Glomerular endothelial cell (primary cell): ENCODE measurements around the gene GRIA4. TPM values are rescaled to one million over a fixed set of nuclear protein-coding genes. Genes with fewer than 3 reads are reported as not detected.
"Not testable (repeated sequence)": the region's sequence is repeated elsewhere in the genome, so short reads cannot be mapped to it uniquely, and the experiment has no call there.

Source experiments
- DNase-seq: peaks from one replicate; pipeline ENCODE4 v3.0.0-alpha.2; 2011; ENCODE audit warnings: low read depth, low spot score; ENCODE audit errors: extremely low read depth
- total RNA-seq: library from RNA; depleted of rRNA; stranded (reverse); fragments of >200 nt; gene quantifications from 2 replicates; pipeline ENCODE4 v1.2.3, GENCODE V29; 2015

GRIA4 gene
- total RNA-seq, 1 donor from 2014 or later, result not detected

DNA sequence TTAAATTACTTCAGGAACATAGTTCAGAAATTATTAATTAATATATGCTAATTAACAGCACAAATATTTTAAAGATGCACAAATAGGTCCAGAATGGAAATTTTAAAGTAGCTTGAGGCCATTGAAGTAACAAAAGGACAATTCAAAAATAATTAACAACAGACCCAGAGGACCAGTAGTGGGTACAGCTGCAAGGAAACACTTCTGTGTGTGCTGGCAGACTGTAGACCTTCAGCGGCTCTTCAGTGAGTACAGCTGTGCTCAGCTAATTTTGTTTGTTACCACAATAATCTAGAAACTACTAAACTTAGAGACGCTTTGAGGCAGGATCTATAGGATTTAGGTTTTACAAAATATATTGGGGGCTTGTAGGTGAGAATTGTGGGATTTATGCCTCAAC, 103.8 kb downstream of the GRIA4 start:
- DNase-seq, result no peak

DNA sequence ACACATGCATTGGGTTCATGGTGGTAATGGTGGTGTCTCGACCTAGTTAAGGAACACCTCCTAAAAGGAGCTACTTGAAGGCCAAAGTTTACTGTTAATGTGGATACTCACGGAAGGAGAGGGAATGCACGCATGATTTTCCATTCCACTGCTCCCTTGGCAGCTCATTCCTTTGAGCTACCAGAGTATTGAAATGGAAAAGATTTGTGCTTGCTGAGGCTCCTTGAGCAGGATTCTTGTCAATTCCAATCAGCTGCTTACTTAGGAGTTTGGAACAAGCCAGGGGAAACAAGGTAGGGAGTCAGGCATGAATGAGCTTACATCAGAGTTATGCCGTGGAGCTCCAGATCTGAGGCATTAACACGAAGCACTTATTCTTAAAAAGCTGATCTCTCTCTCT, 108.8 kb downstream of the GRIA4 start:
- no peak for DNase-seq

DNA sequence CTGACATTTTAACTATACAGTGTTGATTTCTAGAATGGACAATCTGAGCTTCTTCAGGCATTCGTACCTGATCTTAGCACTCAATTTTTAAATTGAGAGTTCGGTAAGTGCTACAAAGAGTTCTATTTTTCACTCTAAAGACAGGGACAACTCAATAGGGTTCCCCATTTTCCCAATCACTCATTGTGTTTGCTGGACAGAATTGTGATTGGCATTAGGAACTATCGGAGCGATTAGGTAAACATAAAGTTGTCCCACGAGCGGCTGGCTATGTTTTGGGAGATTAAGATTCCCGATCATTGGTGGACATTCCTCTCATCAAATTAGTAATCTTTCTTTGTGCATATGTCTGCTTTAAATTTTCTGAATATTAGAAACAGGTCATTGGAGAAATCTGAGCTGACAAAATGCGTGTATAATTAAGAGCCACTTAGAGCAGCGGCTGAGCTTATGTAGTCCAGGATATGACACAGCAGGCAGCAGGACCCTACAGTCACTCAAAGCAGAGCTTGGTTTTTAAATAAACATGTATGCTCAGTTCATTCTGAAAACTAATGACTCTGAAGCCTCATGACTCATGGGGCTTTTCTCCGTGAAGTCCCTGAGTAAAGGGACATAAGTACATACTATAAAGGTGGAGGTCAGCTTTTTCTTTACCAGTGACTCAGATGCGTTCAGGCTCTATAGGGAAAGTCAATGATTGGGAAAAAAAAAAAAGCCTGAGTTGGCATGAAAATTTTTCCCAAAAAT, 109.4 kb downstream of the GRIA4 start:
- DNase-seq, result peak; percentile 48

DNA sequence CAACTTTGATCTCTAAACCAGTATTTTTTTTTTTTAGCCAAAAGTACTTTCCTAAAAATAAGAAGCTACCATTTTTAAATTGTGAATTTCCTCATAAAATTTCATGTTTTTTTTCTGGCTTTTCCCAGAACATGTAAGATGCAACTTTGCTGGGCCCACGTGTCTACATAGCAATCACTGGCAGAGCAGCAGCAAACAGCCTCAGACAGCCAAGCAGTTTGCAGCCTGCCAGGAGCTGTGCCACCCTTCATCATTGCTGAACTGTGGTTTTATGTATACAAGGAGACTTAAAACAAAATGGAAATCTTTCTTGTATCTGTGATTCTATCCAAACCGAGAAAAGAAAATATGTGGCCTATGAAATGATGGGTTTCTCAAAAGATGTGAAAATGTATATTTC, 110.2 kb downstream of the GRIA4 start:
- DNase-seq, result no peak

DNA sequence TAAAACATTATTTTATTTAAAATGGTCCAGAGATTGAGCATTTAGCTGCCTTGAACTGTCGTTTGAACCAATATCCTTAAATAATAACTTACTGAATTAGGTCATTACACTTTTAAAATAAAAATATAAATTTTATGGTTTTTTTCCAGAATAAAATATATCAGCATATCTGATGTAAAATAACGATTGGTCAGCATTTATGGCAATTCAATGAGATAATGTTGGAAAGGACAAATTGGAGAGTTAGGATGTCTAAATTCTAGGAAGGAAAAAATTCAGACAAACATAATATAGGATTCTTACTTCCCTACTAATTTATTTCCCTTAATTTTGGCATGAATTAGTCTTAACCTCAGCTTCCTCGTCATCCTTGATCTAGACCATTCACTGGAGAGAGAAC, 113.4 kb downstream of the GRIA4 start:
- DNase-seq, result no peak

DNA sequence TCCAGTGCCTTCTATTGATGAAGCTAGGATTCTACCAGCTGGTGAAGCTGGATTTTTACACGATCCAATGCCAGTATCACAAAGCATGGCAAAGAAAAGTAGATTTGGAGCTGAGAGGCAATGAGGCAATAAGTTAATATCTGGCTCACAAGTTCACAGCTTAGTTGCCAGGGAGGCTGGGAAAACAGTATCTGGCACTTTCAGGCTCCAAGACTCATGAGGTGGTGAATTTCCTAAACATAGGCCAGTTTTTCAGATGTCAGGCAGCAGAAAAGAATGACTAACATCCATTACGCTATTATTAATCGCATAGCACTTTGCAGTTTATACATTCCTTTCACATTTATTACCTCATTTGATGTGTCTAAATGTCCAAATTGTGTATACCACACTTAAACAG, 122.7 kb downstream of the GRIA4 start:
- DNase-seq, result no peak

DNA sequence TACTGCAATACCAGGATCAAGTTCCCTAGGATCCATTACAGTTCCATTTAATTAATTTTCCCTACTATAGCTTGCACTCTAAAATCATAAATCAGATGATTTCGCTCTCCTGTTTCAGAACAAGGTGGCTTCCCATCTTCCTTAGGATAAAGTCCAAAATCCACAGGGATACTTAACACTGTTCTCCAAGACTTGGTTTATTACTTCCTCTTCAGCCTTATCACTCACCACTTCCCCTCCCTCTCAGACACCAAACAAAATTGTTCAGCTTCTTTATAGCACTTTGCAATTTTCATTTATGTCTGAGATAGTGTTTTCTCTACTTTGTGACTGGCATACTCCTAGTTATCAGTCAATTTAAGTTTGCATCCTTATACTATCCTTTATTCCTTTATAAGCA, 124.6 kb downstream of the GRIA4 start:
- DNase-seq, result no peak

DNA sequence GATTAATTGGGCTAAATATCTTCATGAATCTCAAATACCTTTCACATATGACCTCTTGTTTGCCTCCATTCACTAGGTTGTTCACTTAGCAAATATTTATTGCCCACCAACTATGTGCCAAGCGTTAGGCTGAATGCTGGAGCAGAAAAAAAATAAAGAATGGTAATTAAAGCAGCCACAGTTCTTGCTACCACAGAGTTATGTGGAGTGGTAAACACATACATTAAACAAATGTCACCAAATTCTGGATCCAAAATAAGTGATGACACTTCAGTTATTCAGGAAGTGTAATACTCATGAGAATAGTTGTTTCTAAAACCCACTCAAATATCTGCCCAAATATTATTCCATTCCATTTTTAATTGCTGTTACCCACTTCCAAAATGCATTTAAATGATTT, 128.4 kb downstream of the GRIA4 start:
- no peak for DNase-seq

DNA sequence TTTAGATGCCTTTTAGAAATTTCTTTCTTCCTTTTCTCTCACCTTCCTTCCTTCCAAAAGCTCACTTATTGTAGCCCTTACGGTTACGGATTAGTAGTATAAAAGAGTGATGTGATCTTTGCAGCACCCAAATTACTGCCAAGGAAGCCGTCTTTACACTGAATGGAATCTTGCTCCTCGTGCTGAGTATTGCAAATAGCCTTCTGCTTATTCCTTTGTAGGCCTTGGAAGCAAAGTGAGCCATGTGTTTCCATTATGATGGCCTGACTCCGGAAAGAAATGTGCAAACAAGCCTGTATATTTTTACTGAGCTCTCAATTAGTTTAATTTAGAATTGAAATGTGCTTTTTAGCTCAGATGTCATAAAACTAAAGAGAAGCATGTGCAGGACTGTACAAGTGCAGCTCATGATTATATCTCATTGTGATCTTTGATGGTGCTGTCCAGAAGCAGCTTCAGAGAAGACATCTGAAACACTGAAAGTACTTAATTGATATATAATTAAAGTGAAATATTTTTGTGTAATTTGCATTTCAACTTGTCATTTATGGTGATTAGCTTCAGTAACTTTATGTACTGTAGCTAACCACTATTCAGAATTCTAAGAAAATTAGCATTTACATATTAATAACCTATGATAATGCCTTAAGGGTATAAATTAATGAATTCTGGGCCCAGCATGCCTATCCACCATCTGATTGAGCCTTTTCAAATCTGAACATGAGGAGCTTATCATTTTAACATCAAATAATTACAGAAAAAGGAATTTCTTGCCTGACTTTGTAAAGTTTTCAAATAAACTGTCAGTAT, 129.3 kb downstream of the GRIA4 start:
- no peak for DNase-seq

DNA sequence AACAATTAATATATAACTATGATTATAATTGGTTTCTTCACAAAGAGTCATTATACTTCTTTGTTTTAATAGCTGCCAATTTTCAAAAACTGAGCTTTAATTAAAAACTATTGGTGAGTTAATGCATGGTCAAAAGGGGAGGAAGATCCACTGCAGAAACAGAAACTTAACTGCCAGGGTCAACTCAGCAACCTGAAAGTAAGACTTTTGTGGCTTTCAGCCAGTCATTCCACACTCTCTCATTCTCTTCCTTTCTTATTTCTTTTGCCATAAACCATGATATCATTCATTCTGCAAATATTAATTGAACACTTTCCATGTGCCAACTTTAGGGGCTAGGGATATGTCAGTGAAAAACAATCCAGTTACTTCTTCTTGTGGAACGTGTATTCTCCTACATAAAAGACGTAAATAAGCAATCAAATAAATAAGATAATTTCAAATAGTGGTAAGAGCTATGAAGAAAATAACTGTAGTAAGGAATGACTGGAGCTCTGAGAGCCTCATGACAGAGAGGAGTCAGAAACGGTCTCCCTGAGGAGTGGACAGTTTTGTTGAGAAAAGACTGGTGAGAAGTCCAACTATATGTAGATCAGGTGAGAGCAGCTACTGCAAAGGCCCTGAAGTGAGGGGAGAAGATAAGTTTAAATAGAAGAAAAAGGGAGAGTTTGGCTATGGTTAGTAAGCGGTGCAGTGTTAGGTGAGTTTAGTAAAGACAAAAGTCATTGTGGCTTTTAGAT, 130.5 kb downstream of the GRIA4 start:
- no peak for DNase-seq

DNA sequence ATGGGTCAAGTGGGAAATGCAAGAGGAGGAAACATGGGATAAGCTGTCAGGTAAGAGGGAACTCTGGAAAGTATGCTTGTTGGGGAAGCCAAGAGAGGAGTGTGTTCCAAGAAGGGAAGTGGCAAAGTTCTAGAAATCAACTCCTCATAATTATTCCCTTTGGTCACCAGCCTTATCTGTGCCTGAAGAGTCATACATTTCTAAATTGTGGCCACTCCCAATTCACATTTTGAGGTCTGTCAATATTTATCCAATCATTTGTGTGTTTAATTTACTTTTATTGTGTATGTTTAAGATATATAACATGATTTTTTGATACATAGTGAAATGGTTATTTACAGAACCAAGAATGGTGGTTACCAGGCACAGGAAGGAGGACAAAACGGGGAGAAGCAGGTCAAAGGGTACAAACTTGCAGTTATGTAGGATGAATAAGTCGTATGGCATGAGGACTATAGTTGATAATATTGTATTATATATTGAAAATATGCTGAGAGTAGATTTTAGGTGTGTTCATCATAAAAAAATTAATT, 131.7 kb downstream of the GRIA4 start:
- no peak for DNase-seq

DNA sequence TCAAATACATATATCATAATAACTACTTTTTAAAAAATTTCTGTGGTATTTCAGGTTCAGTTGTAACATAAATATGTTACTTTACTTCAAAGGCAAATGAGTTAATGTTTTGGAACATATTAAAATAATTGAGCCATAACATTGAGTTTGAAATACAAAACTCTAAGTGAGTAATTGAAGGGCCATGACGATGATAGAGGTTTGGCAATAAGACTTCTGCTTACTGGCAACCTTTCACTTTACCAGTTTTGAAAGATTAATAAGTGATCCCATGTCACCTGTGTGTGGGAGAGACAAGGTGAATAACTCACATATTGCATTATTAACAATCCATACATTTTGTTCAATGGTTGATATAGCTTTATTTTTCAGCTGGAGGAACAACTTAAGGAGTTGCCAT, 144.4 kb downstream of the GRIA4 start:
- DNase-seq, result no peak

DNA sequence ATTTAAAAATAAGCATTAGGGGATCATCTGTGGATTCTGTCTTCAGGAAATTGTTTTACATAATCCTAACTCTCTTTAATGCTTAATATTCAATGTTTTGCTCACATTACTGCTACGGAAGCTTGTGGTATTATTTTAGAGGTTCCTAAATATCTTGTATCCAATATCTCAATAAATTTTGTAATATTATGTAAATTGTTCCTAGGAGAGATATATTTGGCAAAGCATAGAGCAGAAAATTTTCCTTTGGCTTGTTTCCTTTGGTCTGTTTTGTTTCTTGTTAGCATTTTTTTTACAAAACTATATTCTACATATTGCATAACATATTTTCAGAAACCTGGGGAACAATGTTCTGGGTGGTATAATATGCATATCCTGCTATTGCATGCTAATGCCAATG, 144.8 kb downstream of the GRIA4 start:
- no peak for DNase-seq

DNA sequence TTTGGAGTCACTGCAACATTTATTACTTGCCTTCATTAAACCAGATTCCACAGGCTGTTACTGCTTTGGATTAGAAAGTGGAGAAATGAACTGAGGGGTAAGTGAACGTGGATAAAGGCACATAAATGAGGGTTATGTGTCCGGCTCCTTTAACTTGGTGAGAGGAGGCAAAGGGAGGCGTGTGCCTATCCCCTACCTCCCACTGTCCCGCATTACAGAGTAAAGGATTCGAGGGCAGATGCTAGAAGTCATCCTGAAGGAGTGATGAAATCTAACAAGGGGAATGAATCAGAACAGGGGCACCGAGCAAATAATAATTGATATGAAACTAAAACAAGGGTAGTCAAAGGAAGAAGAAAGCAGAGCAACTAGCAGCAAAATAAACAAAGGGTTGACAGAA, 147.2 kb downstream of the GRIA4 start:
- DNase-seq, result no peak

DNA sequence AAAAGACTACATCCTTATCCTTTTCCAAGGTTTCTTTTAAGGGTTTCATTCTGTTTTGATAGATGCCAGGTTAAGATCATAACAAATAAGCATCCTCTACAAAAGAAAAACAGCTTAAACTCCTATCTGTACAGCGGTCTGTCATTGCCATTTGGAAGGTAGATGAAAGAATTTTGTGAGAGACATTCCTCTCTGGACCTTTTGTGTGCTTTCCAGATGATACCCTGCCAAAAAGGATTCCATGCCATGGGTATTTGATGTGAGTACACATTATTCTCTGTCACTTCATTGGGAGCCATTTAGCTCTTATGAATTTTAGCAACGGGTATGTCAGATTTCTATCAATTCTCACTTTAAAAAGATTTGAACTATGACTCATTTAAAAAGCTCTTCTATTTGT, 153.7 kb downstream of the GRIA4 start:
- no peak for DNase-seq

DNA sequence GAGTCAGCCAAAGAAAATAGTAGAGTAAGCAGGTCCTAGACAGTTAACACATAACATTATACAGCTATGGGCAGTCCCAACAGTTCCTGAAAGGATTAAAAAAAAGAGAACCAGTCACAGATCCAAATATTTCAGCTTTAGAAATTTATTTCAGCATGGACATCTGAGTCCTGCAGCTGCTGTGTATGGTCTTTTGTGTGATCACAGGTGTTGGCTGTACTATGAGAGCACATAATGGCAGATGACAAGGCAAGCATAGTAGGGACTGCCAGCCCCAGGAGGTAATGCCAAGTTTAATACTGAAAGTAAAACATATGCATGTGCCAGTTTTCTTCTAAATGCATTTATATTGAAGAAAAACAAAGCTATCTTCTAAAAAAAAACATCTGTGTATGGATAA, 158.1 kb downstream of the GRIA4 start:
- no peak for DNase-seq

DNA sequence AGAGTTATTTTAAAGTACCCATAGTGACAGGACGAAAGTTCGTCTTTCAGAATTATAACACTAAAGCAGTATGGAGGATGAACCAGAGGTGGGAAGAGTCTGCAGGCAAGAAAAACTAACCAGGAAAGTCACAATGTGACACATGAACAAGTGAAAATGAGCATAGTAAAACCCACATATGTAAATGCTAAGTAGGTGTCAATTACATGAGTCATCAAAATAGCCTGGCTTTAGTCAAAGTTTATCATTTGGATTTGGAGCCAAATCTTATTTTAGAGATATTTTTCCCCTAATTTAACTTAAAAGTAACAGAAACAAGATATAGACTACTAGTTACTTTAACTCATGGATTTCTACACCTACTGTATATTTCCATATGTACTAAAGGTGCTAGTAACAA, 159.8 kb downstream of the GRIA4 start:
- no peak for DNase-seq

DNA sequence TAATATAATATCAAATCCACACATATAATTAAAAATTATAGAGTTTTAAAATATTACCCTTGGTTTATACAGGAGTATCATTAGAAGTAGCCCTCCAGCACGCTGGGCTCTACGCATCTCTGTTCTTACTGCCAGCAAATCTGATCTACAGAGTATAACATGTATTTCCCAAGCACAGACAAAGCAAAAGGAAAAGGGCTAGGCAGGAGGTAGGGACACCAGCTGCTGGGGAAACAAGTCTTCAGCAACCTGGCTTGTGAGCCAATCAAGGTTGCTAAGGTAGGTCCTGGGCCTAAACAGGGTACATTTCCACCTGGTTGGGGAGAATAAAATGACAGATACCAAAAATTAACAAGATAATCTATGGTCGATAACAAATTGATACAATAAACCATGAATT, 163.6 kb downstream of the GRIA4 start:
- DNase-seq, result not testable (repeated sequence)

DNA sequence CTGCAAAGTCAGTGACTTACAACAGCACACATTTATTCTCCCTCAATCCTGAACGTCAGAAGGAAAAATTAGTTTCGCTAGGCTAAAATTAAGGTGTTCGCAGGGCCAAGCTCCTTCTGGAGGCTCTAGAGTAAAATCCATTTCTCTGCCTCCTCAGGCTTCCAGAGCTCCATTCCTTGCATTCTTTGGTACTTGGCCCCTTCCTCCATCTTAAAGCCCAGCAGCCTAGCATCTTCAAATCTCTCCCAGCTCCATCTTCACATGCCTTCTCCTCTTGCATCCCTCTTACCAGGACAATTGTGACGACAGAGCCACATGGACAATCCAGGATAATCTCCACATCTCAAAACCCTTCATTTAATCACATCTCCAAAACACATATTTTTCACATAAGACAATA, 165.0 kb downstream of the GRIA4 start:
- DNase-seq, result no peak

DNA sequence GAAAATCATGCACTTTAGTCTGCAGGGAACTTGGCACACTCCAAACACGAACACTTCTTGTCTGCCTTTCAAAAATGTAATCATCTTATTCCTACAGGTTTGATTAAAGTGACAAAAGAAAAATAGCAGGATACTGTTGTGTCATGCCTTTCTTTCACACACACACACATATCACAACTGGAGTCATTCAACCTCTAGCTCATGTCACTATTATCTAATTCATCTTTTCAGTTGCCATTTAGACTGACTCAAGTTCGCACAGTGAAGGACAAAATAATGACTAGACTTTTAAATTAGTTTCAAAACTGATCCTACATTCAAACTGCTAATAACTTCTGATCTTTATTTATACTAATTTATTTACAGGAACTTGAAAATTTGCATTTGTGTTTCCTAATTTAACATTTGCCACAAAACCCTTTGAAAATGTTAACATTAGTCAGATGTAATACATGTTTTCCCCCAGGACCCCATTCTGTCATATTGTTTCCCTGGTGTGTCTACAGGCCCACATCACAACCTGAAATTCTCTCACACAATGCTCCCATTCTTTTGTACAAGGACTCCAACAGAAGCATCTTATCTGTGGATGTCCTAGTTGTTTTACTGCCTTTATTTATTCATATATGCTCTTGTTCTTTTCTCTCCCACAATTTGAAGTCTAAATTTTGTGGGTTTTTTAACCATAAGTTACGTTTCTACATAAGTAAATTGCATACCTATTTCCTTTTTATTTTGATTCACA, 171.1 kb downstream of the GRIA4 start:
- no peak for DNase-seq

DNA sequence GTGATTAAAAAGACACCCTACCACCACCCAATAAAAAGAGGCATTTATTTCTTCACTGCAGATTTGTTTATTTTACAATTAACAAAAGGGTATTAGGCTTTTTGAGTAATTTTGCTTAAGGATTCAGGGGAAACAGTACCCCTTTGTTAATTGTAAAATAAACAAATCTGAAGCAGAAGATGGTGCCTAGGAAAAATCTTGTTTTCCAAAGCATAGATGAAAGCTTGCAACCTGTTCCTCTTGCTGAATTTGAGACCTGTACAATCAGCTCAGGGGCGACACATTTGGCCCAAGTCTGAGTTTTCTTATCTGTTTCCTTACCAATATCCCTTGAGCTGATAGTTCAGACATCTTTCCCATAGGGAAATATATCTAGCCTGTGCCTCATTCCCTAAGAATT, 171.9 kb downstream of the GRIA4 start:
- no peak for DNase-seq
